Measurements from ENCODE around the gene OTP. TPM values are rescaled to one million over a fixed set of nuclear protein-coding genes. Genes with fewer than 3 reads are reported as not detected.
"Not testable (repeated sequence)": the region's sequence is repeated elsewhere in the genome, so short reads cannot be mapped to it uniquely, and the experiment has no call there.

The OTP gene
- total RNA-seq, 1 donor, result not detected

DNA sequence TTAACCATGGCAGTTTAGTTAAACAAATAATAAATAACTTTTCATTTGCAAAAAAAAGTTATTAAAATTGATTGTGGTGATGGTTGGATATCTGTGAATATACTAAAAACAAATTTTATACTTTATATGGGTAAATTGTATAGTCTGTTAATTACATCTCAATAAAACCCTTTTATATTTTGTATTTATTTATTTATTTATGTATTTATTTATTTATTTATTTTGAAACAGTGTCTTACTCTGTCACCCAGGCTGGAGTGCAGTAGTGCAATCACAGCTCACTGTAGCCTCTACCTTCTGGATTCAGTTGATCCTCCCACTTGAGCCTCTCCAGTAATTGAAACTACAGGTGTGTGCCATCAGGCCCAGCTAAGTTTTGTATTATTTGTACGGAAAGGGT lies 52.4 kb downstream of the OTP start:
- Histone ChIP-seq H3K79me2 (ENCODE audit: insufficient read depth, low read length) (no peaks in the 10 kb centered on the region), H3K36me3 (ENCODE audit: insufficient read depth, low read length) (no peaks in the 10 kb centered on the region), H4K20me1 (ENCODE audit: insufficient read depth, low read length) (no peaks in the 10 kb centered on the region), H3K9me3 (ENCODE audit: low read depth, low read length) (no peaks in the 10 kb centered on the region), H3K4me1 (ENCODE audit: insufficient read depth, low read length) (no peaks in the 10 kb centered on the region), H3K27me3 (ENCODE audit: insufficient read depth, low read length) (peaks cover 17% of the 10 kb centered on the region), H3K4me2 (ENCODE audit: insufficient read depth, low read length) (no peak overlapping the region), H3K4me3 (ENCODE audit: insufficient read depth, low read length) (no peak overlapping the region), H3K27ac (ENCODE audit: low read depth, low read length) (no peak overlapping the region), H2AFZ (ENCODE audit: low read length) (no peak overlapping the region)
- no peak for DNase-seq (ENCODE audit: insufficient read length, low spot score, missing footprints)
- TF ChIP-seq CTCF (IDR thresholded peaks at IDR 0.05; ENCODE audit: extremely low read depth, low read depth, low read length), result no peak

- not testable (repeated sequence) for DNase-seq (ENCODE audit: insufficient read length, low spot score, missing footprints); H3K4me1 ChIP-seq (ENCODE audit: insufficient read depth, low read length); H2AFZ ChIP-seq (ENCODE audit: low read length); H4K20me1 ChIP-seq (ENCODE audit: insufficient read depth, low read length); H3K9me3 ChIP-seq (ENCODE audit: low read depth, low read length); H3K79me2 ChIP-seq (ENCODE audit: insufficient read depth, low read length); H3K36me3 ChIP-seq (ENCODE audit: insufficient read depth, low read length); H3K4me3 ChIP-seq (ENCODE audit: insufficient read depth, low read length); H3K27ac ChIP-seq (ENCODE audit: low read depth, low read length); H3K4me2 ChIP-seq (ENCODE audit: insufficient read depth, low read length)
- peaks cover 12% of the 10 kb centered on the region for H3K27me3 ChIP-seq (ENCODE audit: insufficient read depth, low read length)
These were observed 56.4 kb downstream of the OTP start for GRCh38 chr5:77582143-77582542.

Other genes with a start within 250 kb of the OTP start
- gene WDR41, start 146.4 kb downstream of the OTP start, total RNA-seq, result 96.7 and 114 TPM in 2 replicates
- 103 and 113 TPM in 2 replicates for gene TBCA, start 137.6 kb upstream of the OTP start, total RNA-seq